Coronary artery (tissue), 2 donors: ENCODE data around the gene PCBP2.

Experiments
- DNase-seq: peaks from one replicate; pipeline ENCODE4 v3.0.0-alpha.2; 2017; ENCODE audit warnings: low spot score
- H3K27ac ChIP-seq, 2 donors: fragments of 200-600 bp; sonication (generic); one replicate each; pipeline ENCODE4 v1.5.1; 2016 to 2019
- H3K4me3 ChIP-seq: fragments of 200-600 bp; sonication (generic); 2 replicates; pipeline ENCODE4 v1.5.1; 2016; ENCODE audit warnings: mild to moderate bottlenecking, moderate library complexity
- TF ChIP-seq, protein P1 (sequence below): fragments of 200-600 bp; sonication (generic); IDR thresholded peaks from one replicate; pipeline ENCODE4 v1.5.1; 2019; ENCODE audit warnings: antibody characterized with exemption

PCBP2 gene

DNA sequence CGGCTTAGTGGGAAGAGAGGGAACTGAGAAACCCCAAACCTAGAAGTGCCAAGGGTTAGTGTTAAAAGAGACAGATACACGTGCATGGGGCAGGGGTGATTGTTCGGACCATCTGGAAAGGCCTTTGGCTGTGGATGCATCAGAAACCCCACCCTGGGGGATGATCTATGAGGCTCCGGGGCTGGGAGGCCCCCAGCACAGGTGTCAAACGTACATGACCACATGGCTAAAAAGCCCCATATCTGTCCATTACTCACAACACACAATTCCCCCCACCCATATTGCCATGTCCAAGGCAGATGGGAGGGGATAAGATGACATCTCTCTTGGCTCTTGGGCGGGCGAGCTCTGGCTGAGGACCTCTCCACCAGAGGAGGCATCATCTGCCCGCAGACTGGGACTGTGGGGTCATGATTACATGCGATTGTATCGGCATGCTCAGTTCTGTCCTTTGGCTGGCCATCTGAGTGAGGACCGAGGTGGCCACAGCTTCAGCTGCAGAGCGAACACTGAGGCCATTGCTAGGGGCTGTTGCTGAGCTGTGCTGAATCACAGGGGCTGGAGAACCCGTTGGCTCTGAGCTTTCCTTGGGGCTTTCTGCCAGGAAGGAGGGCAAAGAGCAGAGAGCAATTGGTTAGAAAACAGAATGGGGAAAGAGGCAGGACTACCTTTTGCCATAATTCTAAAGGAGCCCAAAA is 65.0 kb downstream of the PCBP2 start:
- no peak overlapping the region for H3K27ac ChIP-seq
- no peak overlapping the region for H3K4me3 ChIP-seq
- no peak for DNase-seq
- TF ChIP-seq, protein P1, sequence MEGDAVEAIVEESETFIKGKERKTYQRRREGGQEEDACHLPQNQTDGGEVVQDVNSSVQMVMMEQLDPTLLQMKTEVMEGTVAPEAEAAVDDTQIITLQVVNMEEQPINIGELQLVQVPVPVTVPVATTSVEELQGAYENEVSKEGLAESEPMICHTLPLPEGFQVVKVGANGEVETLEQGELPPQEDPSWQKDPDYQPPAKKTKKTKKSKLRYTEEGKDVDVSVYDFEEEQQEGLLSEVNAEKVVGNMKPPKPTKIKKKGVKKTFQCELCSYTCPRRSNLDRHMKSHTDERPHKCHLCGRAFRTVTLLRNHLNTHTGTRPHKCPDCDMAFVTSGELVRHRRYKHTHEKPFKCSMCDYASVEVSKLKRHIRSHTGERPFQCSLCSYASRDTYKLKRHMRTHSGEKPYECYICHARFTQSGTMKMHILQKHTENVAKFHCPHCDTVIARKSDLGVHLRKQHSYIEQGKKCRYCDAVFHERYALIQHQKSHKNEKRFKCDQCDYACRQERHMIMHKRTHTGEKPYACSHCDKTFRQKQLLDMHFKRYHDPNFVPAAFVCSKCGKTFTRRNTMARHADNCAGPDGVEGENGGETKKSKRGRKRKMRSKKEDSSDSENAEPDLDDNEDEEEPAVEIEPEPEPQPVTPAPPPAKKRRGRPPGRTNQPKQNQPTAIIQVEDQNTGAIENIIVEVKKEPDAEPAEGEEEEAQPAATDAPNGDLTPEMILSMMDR, result no peak

DNA sequence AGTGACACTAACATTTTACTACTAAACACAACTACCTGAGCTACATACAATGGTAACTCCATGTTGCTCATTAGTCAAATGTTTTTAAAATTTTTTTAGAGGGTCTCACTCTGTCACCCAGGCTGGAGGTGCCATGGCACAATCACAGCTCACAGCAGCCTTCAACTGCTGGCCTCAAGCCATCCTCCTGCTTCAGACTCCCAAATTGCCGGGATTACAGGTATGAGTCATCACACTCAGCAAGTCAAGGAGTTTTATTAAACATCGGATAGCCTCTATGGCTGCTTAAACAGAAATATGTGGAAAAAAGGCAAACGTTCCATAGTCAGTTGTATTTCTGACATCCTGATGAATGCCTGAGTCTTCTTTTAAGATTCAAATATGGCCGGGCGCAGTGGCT is 66.5 kb downstream of the PCBP2 start:
- TF ChIP-seq, protein P1, result no peak
- no peak overlapping the region for H3K4me3 ChIP-seq
- DNase-seq, result no peak
- no peak overlapping the region for H3K27ac ChIP-seq

DNA sequence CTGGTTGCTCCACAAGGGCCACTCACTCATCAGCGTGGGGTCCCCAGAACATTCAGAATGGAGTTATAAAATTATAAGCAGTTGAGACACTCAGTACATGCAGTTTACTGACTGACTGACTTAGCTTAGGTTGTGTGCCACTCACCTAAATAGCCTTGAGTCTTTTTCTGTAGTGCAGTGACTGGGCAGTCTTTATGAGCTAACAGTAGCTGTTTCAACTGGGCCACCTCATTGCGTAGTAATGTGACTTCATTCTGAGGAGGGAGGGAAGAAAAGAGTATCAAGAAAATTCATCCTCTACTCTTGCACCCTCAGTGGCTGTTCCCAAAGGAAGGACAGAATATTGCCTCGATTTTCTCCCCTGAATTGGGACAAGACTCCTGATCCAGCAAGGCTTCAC is 71.2 kb downstream of the PCBP2 start:
- Histone ChIP-seq H3K4me3 (no peak overlapping the region), H3K27ac (no peak overlapping the region)
- DNase-seq, result no peak
- TF ChIP-seq, protein P1, result no peak

DNA sequence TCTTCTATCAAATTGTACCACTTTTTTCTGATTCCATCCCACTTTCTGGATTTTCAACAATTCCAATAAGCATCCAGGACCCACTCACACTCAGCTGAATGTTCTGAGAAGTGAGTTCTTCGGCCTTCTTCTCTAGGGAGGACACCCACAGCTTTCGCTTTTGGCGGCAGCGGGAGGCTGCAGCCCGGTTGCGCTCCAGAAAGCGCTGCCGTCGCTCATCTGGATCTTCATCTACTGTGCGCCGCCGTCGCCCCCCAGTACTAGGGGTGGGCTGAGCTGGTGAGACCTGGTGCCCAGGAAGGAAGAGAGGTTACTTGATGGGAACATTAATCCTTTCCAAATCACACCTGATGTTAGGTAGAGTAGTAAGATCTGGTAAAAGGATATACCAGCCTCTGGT is 72.6 kb downstream of the PCBP2 start:
- no peak for DNase-seq
- Histone ChIP-seq H3K4me3 (no peak overlapping the region), H3K27ac (no peak overlapping the region)
- TF ChIP-seq, protein P1, result no peak

DNA sequence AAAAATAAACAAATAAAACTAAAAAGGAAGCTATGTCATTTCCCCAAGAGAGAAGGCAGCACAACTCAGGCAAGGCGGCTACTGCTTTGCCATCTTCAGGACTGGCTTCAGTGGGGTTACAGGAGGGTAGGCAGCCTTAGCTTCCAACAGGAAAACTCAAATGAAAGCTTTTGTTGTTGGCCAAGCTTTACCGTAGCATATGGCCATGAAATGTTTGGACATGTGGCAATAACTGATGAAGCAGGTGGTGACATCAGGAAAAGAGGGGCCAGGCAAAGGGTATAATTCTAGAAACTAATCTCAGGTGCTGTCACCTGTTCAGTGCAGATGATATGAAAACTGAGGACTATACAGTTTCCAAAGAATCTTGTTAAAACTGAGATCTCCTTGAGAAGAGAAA is 78.2 kb downstream of the PCBP2 start:
- no peak for DNase-seq
- TF ChIP-seq, protein P1, result no peak
- H3K4me3 ChIP-seq, result no peak overlapping the region
- H3K27ac ChIP-seq, result no peak overlapping the region
